ENCODE data around the gene TUBGCP5.
A peak's percentile ranks its signal among the peaks of the same experiment; 100 is the strongest.

The TUBGCP5 gene

GRCh38 chr15:22966321-22967083 is 72.9 kb downstream of the TUBGCP5 start:
- TF ChIP-seq CTCF (IDR thresholded peaks at IDR 0.05; ENCODE audit: low read length, missing control alignments), result no peak
- no peak for DNase-seq (ENCODE audit: low read depth)
- no peak overlapping the region for H3K4me3 ChIP-seq (replicated peaks; ENCODE audit: low read depth, low read length)

GRCh38 chr15:22963641-22964040 is 75.7 kb downstream of the TUBGCP5 start:
- no peak overlapping the region for H3K4me3 ChIP-seq (replicated peaks; ENCODE audit: low read depth, low read length)
- DNase-seq (ENCODE audit: low read depth), result no peak
- TF ChIP-seq CTCF (IDR thresholded peaks at IDR 0.05; ENCODE audit: low read length, missing control alignments), result no peak

GRCh38 chr15:22962611-22963010 is 76.8 kb downstream of the TUBGCP5 start:
- TF ChIP-seq CTCF (IDR thresholded peaks at IDR 0.05; ENCODE audit: low read length, missing control alignments), result no peak
- DNase-seq (ENCODE audit: low read depth), result no peak
- no peak overlapping the region for H3K4me3 ChIP-seq (replicated peaks; ENCODE audit: low read depth, low read length)

GRCh38 chr15:22961762-22962161 is 77.6 kb downstream of the TUBGCP5 start:
- DNase-seq (ENCODE audit: low read depth), result peak; percentile 45
- H3K4me3 ChIP-seq (replicated peaks; ENCODE audit: low read depth, low read length), result peak overlapping the region; percentile 27
- no peak for TF ChIP-seq CTCF (IDR thresholded peaks at IDR 0.05; ENCODE audit: low read length, missing control alignments)

GRCh38 chr15:22960556-22960955 is 78.8 kb downstream of the TUBGCP5 start:
- H3K4me3 ChIP-seq (replicated peaks; ENCODE audit: low read depth, low read length), result no peak overlapping the region
- DNase-seq (ENCODE audit: low read depth), result no peak
- no peak for TF ChIP-seq CTCF (IDR thresholded peaks at IDR 0.05; ENCODE audit: low read length, missing control alignments)

- DNase-seq (ENCODE audit: low read depth), result no peak
- TF ChIP-seq CTCF (IDR thresholded peaks at IDR 0.05; ENCODE audit: low read length, missing control alignments), result no peak
- H3K4me3 ChIP-seq (replicated peaks; ENCODE audit: low read depth, low read length), result no peak overlapping the region
Measured at GRCh38 chr15:22960126-22960525, 79.2 kb downstream of the TUBGCP5 start.
